HG02981 (cell line): ENCODE data around the gene INPP5A.

Experiments
- ATAC-seq: cut with Tn5 transposase; IDR thresholded peaks from one replicate; pipeline ENCODE4 v1.9.1; 2021; ENCODE audit warnings: mild to moderate bottlenecking, moderate library complexity; ENCODE audit not compliant: unreplicated experiment

The INPP5A gene

GRCh38 chr10:132712291-132712690 lies 174.7 kb downstream of the INPP5A start:
- no peak for ATAC-seq

GRCh38 chr10:132712743-132713142 lies 175.2 kb downstream of the INPP5A start:
- no peak for ATAC-seq

GRCh38 chr10:132713421-132714095 lies 176.0 kb downstream of the INPP5A start:
- no peak for ATAC-seq

DNA sequence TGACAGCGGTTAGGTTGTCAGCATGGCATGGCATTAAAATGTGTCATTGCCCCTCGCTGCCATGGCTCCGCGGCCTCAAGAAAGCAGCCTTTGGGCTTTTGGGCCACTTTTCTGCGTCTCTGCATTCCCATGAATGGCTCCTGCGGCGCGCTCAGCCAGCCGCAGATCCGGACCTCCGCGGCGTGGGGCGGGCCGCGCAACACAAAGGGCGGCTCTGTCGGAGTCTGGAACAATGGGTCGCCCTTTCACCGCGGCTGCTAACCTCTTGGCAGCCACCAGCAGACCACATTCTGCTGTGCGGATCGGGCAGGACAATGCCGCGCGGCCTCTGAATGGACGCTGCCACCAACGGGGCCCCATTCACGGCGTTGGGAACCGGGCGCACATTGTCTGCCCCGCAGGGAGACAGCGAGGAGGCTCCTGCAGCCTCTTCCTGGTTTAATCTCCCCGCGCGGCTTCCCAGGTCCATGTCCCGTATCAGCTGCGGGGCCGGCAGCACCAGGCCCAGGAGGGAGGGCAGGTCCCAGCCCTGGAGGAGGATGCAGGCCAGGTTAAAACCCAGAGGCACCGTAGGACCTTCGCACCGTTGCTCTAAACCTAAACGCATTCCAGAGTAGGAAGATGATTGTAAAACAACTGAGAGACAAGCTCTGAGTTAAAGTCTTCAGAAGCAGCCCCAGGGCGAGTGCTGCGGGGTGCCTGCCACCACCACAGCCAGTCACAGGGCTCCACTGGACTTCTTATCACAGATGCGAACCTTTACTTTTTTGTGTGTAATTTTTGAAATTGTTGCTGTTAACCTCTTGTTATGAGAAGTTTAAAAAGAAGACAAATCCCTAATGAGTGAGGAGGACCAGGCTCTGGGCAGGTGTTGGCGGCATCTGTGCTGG lies 176.8 kb downstream of the INPP5A start:
- ATAC-seq = no peak

GRCh38 chr10:132714986-132715775 lies 177.6 kb downstream of the INPP5A start:
- ATAC-seq = no peak

GRCh38 chr10:132715776-132716680 lies 178.4 kb downstream of the INPP5A start:
- no peak for ATAC-seq

GRCh38 chr10:132716691-132717490 lies 179.3 kb downstream of the INPP5A start:
- no peak for ATAC-seq

GRCh38 chr10:132721725-132722124 lies 184.1 kb downstream of the INPP5A start:
- ATAC-seq = no peak

- no peak for ATAC-seq
These were observed 185.1 kb downstream of the INPP5A start for GRCh38 chr10:132722394-132723329.

DNA sequence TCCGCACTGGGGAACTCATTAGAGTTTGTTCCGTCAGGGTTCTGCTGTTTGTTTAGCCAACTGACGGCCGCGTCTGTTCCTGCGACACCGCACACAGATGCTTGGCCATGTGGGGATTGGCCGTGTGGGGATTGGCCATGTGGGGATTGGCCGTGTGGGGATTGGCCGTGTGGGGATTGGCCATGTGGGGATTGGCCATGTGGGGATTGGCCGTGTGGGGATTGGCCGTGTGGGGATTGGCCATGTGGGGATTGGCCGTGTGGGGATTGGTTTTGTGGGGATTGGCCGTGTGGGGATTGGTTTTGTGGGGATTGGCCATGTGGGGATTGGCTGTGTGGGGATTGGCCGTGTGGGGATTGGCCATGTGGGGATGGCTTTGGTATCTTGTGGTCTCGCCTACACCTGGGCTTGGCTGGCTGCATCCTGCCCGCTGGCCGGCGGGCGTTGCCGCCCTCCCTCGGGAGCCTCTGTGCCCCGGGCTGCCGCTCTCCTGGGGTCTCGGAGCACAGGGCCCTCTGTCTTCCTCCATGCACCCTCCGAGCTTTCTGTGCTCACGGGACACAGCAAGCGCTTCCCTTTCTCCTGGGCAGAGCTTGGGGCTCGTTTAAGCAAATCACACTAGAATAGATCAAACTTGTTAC lies 185.9 kb downstream of the INPP5A start:
- no peak for ATAC-seq

- no peak for ATAC-seq
These were observed 186.9 kb downstream of the INPP5A start for GRCh38 chr10:132724446-132724845.

GRCh38 chr10:132725202-132725601 lies 187.6 kb downstream of the INPP5A start:
- ATAC-seq = no peak

- ATAC-seq = no peak
These were observed 188.6 kb downstream of the INPP5A start for GRCh38 chr10:132726194-132726593.

DNA sequence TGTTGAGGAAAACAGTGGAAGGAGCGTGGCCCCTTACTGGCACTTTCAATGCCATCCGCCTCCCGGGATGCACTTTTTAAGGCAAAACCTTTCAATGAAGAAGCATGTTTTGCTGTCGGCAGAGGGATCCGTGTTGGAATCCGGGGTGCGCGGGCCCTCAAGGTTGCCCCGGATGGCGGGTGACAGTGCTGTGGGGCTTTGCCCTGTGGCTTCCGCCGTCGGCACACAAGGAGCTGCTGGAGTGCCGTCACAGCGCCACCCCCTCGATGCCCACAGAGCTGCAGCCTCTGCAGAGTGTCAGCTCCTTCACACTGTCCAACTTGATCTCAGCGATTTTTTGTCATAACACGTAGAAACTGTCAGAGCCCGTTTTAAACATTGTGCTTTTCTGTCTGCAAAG lies 189.4 kb downstream of the INPP5A start:
- no peak for ATAC-seq

DNA sequence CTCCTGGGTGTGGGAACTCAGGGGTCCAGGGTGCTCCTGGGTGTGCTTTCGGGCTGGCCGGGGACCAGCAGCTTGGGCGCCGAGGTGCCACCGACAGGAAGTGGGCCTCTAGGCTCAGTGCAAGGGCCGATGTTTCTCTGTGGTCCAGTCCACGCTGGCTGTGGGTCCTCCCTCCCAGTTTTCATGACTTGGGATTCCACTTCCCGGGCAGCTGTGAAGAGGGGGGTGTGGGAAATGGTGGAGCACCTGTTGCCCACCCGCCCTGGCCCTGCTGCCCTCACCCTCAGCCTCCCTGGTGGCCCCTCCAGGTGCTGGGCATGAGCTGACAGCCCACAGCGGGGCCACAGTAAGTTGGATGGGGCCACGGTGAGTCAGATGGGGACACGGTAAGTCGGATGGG lies 189.8 kb downstream of the INPP5A start:
- no peak for ATAC-seq

- ATAC-seq = no peak
These were observed 190.7 kb downstream of the INPP5A start for GRCh38 chr10:132728321-132728720.

- ATAC-seq = no peak
These were observed 191.2 kb downstream of the INPP5A start for GRCh38 chr10:132728741-132729140.
